Mucosa of rectum (tissue), 2 donors: ENCODE data around the gene NR1H3.
A peak's percentile ranks its signal among the peaks of the same experiment; 100 is the strongest.
"Not testable (repeated sequence)": the region's sequence is repeated elsewhere in the genome, so short reads cannot be mapped to it uniquely, and the experiment has no call there.

Experiments
- H3K27ac ChIP-seq, 2 donors: one replicate each; pipeline ENCODE4 v1.7.0; 2013; ENCODE audit warnings: inconsistent platforms in 2 of 2, low read depth in 2 of 2, low read length in 2 of 2
- H3K27me3 ChIP-seq, 2 donors: one replicate each; pipeline ENCODE4 v1.7.0; 2013; ENCODE audit warnings: low read length in 2 of 2; ENCODE audit not compliant: control insufficient read depth in 2 of 2, insufficient read depth in 2 of 2
- H3K36me3 ChIP-seq, 2 donors: one replicate each; pipeline ENCODE4 v1.7.0; 2013; ENCODE audit warnings: low read length in 2 of 2; ENCODE audit not compliant: control insufficient read depth in 2 of 2, insufficient read depth in 2 of 2
- H3K4me1 ChIP-seq, 2 donors: one replicate each; pipeline ENCODE4 v1.7.0; 2013; ENCODE audit warnings: low read length in 2 of 2, mild to moderate bottlenecking in 1 of 2; ENCODE audit not compliant: control insufficient read depth in 2 of 2, insufficient read depth in 2 of 2
- H3K4me3 ChIP-seq, 2 donors: one replicate each; pipeline ENCODE4 v1.7.0; 2013; ENCODE audit warnings: low read length in 2 of 2
- H3K9ac ChIP-seq, 2 donors: one replicate each; pipeline ENCODE4 v1.7.0; 2013; ENCODE audit warnings: low read length in 2 of 2, low read depth in 1 of 2, mild to moderate bottlenecking in 1 of 2
- H3K9me3 ChIP-seq, 2 donors: one replicate each; pipeline ENCODE4 v1.7.0; 2013; ENCODE audit warnings: low read length in 2 of 2; ENCODE audit not compliant: control insufficient read depth in 2 of 2
- donor health status: healthy.
- donor health status: Normal muscosa, but diverticular disease.

NR1H3 gene

GRCh38 chr11:47257517-47258316, at the start of gene NR1H3:
Gene NR1H3, plus strand, starts transcription at chr11:47257996. Its CDS starts 1,221 bp downstream, at chr11:47259217.
- Histone ChIP-seq H3K4me1 (peaks cover 35 to 36% of the 10 kb centered on the region in 2 donors), H3K9me3 (no peaks in the 10 kb centered on the region), H3K36me3 (peaks cover 0 to 2% of the 10 kb centered on the region in 2 donors), H3K27ac (peak within 1 kb of the TSS; percentile 64 to 80), H3K9ac (peak within 1 kb of the TSS; percentile 52), H3K4me3 (peak within 1 kb of the TSS; percentile 47 to 72), H3K27me3 (no peaks in the 10 kb centered on the region)

GRCh38 chr11:47208008-47208552, 49.7 kb upstream of the NR1H3 start:
- H3K36me3 ChIP-seq, H3K27ac ChIP-seq, H3K4me3 ChIP-seq, H3K4me1 ChIP-seq, H3K27me3 ChIP-seq, H3K9ac ChIP-seq, H3K9me3 ChIP-seq: not testable (repeated sequence)

GRCh38 chr11:47208628-47209027, 49.2 kb upstream of the NR1H3 start:
- no peaks in the 10 kb centered on the region for H3K4me1 ChIP-seq
- no peaks in the 10 kb centered on the region for H3K27me3 ChIP-seq
- no peak overlapping the region for H3K9ac ChIP-seq
- H3K4me3 ChIP-seq: no peak overlapping the region
- H3K27ac ChIP-seq: no peak overlapping the region
- no peaks in the 10 kb centered on the region for H3K9me3 ChIP-seq
- no peaks in the 10 kb centered on the region for H3K36me3 ChIP-seq

GRCh38 chr11:47212938-47213337, 44.9 kb upstream of the NR1H3 start:
- Histone ChIP-seq H3K4me3 (no peak overlapping the region), H3K4me1 (peaks cover 20 to 26% of the 10 kb centered on the region in 2 donors), H3K36me3 (peaks cover under 1 to 3% of the 10 kb centered on the region in 2 donors), H3K27me3 (no peaks in the 10 kb centered on the region), H3K27ac (no peak overlapping the region), H3K9ac (no peak overlapping the region), H3K9me3 (no peaks in the 10 kb centered on the region)

GRCh38 chr11:47213950-47214565, 43.7 kb upstream of the NR1H3 start:
- peak overlapping the region; percentile 65 to 90 for H3K9ac ChIP-seq

GRCh38 chr11:47215366-47215910, 42.4 kb upstream of the NR1H3 start:
- H3K27ac ChIP-seq: peak overlapping the region; percentile 88 to 97
- H3K9ac ChIP-seq: peak overlapping the region; percentile 85 to 92
- peaks cover 5 to 9% of the 10 kb centered on the region in 2 donors for H3K36me3 ChIP-seq
- H3K27me3 ChIP-seq: no peaks in the 10 kb centered on the region
- H3K9me3 ChIP-seq: no peaks in the 10 kb centered on the region
- H3K4me1 ChIP-seq: peaks cover 20 to 26% of the 10 kb centered on the region in 2 donors
- H3K4me3 ChIP-seq: peak overlapping the region; percentile 79 to 85

More at GRCh38 chr11:47213950-47214565, 43.7 kb upstream of the NR1H3 start:
- H3K4me3 ChIP-seq: peak overlapping the region; percentile 79 to 85
- no peaks in the 10 kb centered on the region for H3K27me3 ChIP-seq
- H3K36me3 ChIP-seq: peaks cover 5 to 7% of the 10 kb centered on the region in 2 donors
- H3K4me1 ChIP-seq: peaks cover 20 to 26% of the 10 kb centered on the region in 2 donors
- H3K27ac ChIP-seq: peak overlapping the region; percentile 88 to 97
- H3K9me3 ChIP-seq: no peaks in the 10 kb centered on the region

- H3K4me3 ChIP-seq: peak overlapping the region; percentile 79 to 85
- H3K27ac ChIP-seq: peak overlapping the region; percentile 88 to 97
- peak overlapping the region; percentile 85 to 92 for H3K9ac ChIP-seq
- H3K27me3 ChIP-seq: no peaks in the 10 kb centered on the region
- no peaks in the 10 kb centered on the region for H3K9me3 ChIP-seq
- H3K4me1 ChIP-seq: peaks cover 20 to 26% of the 10 kb centered on the region in 2 donors
- H3K36me3 ChIP-seq: peaks cover 5 to 11% of the 10 kb centered on the region in 2 donors
Measured at GRCh38 chr11:47216121-47216798, 41.5 kb upstream of the NR1H3 start.

GRCh38 chr11:47220401-47220821, 37.4 kb upstream of the NR1H3 start:
- no peaks in the 10 kb centered on the region for H3K9me3 ChIP-seq
- H3K4me1 ChIP-seq: peaks cover 15 to 16% of the 10 kb centered on the region in 2 donors
- H3K27ac ChIP-seq: no peak overlapping the region
- no peak overlapping the region for H3K9ac ChIP-seq
- no peak overlapping the region for H3K4me3 ChIP-seq
- no peaks in the 10 kb centered on the region for H3K27me3 ChIP-seq
- peaks cover 5 to 11% of the 10 kb centered on the region in 2 donors for H3K36me3 ChIP-seq

GRCh38 chr11:47222696-47223095, 35.1 kb upstream of the NR1H3 start:
- Histone ChIP-seq H3K4me1 (no peaks in the 10 kb centered on the region), H3K27ac (no peak overlapping the region), H3K9ac (no peak overlapping the region), H3K27me3 (no peaks in the 10 kb centered on the region), H3K9me3 (no peaks in the 10 kb centered on the region), H3K4me3 (no peak overlapping the region), H3K36me3 (peaks cover 5 to 19% of the 10 kb centered on the region in 2 donors)
